NOMO-1 treated with DMSO at 0.1 percent for 48 hours (cell line): Measurements from ENCODE around the gene ADARB2.

Experiments
- DNase-seq: peaks from one replicate; lab custom pipeline; 2025; ENCODE audit not compliant: unreplicated experiment; lab: John Stamatoyannopoulos, UW

ADARB2 gene

GRCh38 chr10:1573981-1574380, 163.3 kb downstream of the ADARB2 start:
- DNase-seq, result no peak

DNA sequence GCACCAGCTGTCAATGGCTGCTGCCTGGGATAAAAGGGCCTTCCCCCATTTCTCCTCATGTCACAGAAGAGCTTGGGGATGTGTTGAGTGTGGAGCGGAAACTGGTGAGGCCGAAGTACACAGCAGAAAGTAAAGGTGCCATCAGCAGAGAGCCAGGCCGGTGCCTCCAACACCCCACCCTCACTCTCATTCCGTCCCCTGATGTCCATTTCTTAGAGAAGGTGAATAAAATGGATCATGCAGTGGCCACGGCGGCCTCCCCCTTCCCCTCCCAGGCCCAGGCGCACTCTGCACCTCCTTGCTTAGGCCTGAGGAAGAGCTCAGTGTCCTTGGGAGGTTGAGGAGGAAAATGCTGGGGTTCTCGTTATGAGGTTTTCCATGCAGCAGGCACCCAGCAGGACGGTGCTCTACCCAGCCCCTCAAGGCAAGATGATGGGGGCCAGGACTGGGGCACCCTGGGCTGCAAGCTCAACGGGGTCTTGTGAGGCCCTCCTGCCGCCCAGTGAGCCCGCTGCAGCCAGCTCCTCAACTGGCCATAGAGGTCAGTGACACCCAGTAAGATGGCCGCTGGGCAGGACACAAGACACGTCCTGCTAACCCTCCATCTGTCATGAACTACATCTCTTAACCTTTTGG, 163.9 kb downstream of the ADARB2 start:
- DNase-seq, result no peak

DNA sequence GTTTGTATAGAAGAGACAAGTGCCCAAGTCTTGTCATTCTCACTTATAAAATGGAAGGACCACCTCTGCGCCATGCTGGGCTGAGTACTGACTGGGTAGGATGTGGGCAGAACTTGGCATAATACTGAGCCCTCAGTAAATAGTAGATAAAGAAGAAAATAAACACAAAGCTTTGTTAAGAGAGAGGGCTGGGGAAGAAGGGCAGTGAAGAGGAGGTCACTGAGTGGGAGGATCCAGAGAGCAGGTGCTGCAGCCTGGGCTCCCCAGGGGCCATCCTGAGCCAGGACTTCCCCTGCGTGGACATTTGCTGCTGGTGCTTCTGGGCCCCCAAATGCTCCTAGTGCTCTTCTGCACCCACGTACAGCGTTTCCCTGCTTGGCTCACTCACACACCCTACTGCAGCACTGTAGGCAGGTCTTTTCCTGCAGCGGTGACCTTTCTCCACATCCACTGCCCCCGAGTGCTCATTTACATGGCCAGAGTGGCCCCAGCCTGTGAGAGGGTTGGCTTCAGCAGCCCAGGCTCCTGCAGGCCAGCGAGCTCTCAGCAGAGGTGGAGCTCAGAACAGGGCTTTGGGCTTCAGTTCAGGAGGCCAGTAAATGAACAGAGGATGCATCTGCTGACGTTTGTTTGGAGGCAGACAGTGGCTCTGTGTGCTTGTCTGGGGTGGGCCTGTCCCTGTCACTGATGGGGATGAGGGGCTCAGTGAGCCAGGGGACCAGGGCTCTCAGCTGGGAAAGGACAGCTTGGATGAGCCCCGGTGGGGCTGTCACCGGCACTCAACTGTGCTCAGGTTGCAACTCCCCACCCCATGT, 164.6 kb downstream of the ADARB2 start:
- no peak for DNase-seq

DNA sequence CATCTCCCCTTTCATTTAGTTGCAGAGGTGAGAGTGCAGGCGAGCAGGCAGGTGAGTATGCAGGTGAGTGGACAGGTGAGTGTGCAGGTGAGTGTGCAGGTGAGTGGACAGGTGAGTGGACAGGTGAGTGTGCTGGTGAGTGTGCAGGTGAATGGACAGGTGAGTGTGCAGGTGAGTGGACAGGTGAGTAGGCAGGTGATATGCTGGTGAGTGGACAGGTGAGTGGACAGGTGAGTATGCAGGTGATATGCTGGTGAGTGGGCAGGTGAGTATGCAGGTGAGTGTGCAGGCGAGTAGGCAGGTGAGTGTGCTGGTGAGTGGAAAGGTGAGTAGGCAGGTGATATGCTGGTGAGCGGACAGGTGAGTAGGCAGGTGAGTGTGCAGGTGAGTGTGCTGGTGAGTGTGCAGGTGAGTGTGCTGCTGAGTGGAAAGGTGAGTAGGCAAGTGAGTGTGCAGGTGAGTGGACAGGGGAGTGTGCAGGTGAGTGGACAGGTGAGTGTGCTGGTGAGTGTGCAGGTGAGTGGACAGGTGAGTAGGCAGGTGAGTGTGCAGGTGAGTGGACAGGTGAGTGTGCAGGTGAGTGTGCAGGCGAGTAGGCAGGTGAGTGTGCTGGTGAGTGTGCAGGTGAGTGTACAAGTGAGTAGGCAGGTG, 165.6 kb downstream of the ADARB2 start:
- DNase-seq, result no peak

GRCh38 chr10:1570416-1571051, 166.8 kb downstream of the ADARB2 start:
- DNase-seq, result no peak

GRCh38 chr10:1569208-1569607, 168.1 kb downstream of the ADARB2 start:
- DNase-seq, result no peak

DNA sequence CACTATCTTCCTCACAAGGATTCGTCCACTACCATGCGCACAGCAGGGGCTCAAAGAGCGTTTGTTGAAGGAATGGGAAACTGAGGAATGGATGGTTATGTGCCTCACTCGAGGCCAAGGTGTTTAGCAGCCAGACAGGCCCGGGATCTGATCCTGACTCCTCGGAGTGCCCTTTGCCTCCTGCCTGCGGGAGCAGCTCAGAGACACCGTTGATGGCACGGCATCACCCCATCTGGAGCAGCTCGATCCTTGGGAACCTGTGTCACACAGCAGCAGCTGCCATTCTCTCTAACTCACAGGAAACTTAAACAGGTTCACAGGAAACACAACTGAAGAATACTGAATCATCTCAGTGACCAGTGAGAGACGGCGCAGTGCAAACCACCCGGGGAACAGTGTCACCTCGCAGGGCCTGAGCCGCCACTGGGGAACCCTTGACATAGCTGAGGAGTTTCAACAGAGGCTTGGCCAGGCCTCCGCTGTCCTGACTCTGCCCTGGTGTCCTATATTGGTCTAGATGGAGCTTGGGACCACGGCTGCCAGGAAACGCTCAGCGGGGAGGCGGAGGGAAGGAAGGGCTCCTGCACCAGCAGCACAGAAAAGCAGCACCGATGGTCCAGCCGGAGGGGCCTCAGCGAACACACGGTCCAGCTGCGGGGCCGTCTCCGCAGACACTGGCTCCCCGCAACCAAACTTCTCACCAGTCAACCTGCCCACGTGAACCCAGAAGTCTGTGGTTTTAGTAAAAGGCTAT, 169.4 kb downstream of the ADARB2 start:
- DNase-seq, result no peak

GRCh38 chr10:1567152-1567551, 170.2 kb downstream of the ADARB2 start:
- no peak for DNase-seq

DNA sequence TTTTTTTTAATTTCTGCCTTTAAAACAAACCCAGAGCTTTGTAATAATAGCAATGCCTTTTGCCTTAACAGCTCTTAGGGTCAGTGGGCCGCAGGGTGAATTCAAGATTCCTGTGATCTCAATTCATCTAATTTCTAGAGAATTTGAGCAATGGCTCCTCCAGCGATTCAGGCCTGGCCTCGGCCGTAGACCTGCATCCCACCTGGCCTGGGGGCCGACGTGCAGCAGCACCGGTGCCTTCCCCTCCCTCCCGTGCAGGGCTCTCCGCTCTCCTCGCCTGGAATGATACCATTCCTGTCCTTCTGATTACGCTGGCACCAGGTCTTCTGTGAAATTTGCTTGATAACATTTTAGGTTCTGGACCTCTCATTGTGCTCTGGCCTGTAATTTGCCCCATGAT, 172.5 kb downstream of the ADARB2 start:
- no peak for DNase-seq

GRCh38 chr10:1563028-1563427, 174.3 kb downstream of the ADARB2 start:
- DNase-seq, result no peak

DNA sequence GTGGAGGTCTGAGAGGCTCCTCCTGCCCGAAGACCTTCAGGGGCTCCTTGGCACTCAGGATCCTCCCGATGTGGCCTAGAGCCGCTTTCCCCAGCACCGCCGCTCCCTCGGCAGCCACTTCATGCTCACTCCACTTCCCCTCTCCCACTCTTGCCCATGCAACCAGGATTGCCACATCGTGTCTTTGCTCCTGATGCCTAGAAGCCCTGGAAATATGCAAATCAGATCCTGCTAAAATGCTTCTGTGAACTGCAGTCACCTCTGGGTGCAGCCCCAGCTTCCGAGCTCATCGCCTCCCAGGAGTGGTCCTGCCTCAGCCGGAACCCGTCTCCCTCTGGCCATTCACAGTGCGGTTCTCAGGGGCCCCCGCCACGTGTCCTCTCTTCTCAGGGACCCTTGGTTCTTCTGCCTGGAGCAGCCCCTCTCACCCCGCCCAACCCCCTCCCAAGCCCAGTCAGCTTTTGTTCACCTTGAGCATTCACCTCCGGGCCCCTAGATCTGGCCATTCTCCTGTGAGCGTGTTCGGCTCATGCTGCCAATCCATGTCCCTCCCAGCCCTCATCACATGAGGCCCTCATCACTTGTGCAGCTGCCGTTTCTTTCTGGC, 175.5 kb downstream of the ADARB2 start:
- DNase-seq, result no peak

DNA sequence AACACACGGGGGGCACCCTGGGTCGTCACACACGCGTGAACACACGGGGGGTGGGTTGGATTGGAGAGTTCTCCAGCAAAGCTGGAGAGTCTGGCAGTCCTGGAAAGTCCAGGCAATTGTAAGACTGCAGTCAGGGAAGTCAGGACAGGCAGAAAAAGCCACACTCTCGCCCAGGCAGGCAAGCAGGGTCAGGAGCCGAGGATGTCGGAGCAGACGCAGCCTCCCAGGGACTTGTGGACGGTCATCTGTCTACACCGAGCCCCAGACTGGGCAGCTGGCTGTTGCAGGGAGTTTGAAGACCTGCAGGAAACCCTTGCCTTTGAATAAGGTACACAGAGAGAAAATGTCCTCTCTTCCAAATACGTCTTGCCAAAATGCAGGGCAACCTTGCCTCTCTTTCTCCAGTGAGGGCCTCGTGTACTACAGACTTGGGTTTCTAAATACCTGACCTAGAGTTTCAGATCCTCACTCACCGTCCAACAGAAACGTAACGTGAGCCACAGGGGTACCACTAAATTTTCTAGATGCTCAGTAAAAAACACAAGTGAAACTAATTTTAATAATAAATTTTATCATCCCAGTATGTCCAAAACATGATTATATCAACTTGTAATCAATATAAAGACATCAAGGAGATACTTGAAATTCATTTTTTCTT, 176.7 kb downstream of the ADARB2 start:
- DNase-seq, result no peak

DNA sequence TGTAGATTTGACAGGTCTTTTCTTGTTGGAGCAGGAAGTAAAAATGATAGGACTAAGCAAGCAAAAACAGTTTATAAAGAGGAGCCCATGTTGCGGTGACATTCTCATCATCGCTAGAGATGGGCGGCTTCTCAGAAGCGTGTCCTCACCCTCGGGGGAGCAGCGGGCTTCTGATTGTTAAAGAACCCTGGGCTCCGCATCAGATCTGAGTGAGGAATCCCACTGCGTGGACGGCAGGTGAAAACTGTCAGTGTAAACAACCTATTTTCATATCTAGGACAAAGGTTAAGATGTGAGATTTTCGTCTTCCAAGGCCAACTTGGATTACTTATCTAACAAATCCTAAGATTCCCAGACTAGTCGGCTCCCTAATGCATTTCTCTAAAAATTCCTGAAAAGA, 177.6 kb downstream of the ADARB2 start:
- DNase-seq, result no peak

- DNase-seq, result no peak
Measured at GRCh38 chr10:1559311-1559710, 178.0 kb downstream of the ADARB2 start.

DNA sequence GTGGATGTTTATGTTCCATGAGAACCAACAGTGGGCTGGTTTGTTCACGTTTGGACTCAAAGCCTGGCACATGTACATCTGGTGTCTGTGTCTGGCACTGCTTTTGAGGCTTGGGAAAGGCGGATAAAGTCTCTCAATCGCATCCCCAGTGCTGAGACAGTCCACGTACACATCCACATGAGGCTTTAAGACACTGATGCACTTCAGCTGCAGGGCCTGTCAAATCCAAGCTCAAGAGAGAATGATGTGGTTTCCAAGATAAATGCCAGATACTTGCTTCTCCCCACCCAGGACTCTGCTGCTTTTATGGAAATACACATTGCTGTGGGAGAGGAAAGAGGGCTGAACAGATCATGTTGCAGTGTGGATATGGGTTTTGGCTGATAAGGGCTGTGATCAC, 178.4 kb downstream of the ADARB2 start:
- no peak for DNase-seq

DNA sequence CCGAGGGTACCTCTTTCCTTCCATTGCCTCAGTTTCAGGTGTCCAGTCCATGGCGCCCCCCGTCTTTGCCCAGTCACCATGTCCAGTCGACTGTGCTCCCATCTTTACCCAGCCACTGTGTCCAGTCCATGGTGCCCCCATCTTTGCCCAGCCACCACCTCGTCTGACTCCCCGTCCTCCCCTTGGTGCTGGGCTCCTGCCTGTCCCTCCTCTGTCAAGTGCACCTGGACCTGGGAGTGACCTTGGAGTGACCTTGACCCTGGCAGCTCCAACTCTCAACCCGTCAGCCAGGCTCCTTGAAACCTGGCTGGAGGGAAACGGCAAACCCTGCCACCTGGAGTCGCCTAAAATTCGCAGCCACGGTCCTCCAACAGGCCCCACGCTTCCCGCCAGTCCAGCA, 180.2 kb downstream of the ADARB2 start:
- DNase-seq, result no peak

- DNase-seq, result no peak
Measured at GRCh38 chr10:1556496-1556895, 180.8 kb downstream of the ADARB2 start.

DNA sequence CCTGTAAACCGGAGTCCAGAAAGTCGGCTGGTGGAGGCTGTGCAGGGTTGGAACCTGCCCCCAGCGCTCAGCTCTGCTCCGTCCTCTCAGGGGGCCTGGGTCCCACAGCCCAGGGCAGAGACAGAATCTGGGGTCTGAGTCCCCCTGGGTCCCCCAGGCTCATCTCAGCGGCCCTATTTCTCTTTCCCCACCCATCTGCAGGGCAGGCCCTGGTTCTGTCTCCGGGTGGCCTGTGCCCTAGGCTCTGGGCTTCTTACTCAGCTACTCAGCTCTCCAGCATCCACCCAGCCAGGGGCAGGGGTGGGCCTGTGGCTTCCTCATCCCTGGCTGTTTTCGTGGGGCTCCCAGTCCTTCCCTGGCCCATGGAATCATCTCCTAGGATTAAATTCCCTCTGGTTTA, 183.4 kb downstream of the ADARB2 start:
- no peak for DNase-seq

DNA sequence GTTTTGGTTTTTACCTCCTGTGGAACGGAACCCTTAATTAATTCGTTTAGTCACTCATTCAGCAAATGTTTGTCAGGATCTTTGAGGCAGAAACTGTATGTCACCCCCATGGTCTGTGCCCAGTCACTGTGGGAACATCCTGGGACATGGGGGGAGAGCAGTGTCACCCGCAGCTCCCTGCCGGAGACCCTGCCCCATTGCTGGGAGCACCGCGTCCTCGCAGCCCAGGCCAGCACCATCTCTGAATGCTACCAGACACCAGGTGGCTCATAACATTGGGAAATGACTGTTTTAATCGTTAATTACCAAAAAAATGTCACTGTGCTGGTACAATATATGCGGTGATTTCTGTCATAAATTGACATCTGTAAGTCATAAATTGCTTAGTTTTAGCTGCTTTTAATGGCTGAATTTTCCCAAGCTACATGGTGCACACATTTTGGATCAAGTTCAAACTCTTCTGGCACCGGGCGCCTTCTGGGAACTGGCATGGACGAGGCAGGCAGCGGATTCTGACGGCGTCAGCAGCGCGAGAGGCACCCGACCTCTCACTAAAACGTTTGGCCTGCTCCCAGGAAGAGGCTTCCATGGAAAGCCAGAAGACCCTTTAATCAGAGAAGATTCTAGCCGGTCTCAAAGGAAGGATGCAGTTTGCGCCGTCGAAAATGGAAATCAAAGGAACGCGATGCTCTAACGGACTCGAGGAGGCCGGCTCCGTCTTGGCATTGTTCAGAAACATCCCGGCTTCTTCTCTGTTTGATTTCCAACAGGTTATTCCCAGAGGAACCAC, 184.2 kb downstream of the ADARB2 start:
- no peak for DNase-seq
